Esophagus muscularis mucosa (tissue), 4 donors: ENCODE data around the gene CDC42EP2. TPM values are rescaled to one million over a fixed set of nuclear protein-coding genes. Genes with fewer than 3 reads are reported as not detected.
A peak's percentile ranks its signal among the peaks of the same experiment; 100 is the strongest.

Source experiments
- DNase-seq: peaks from one replicate; pipeline ENCODE4 v3.0.0-alpha.2; 2017; ENCODE audit errors: extremely low spot score
- H3K27ac ChIP-seq, 4 donors: fragments of 200-600 bp; sonication (generic); replicated peaks in 1 of 4; 1 replicate in 3 of 4; 2 replicates in 1 of 4; pipeline ENCODE4 v1.5.1; 2016 to 2019; ENCODE audit warnings: mild to moderate bottlenecking in 1 of 4
- H3K27me3 ChIP-seq, 4 donors: fragments of 200-600 bp; sonication (generic); one replicate each; pipeline versions ENCODE4 v1.5.1 to v1.6.0; 2016 to 2019
- H3K36me3 ChIP-seq, 4 donors: fragments of 200-600 bp; sonication (generic); one replicate each; pipeline ENCODE4 v1.5.1; 2016 to 2019
- H3K4me1 ChIP-seq, 4 donors: fragments of 200-600 bp; sonication (generic); one replicate each; pipeline ENCODE4 v1.5.1; 2016 to 2019
- H3K4me3 ChIP-seq, 4 donors: fragments of 200-600 bp; sonication (generic); 1 replicate in 2 of 4; 2 replicates in 2 of 4; pipeline ENCODE4 v1.5.1; 2016 to 2019; ENCODE audit warnings: mild to moderate bottlenecking in 4 of 4, moderate library complexity in 1 of 4
- H3K9me3 ChIP-seq, 4 donors: fragments of 200-600 bp; sonication (generic); 1 replicate in 3 of 4; 2 replicates in 1 of 4; pipeline ENCODE4 v1.5.1; 2016 to 2019
- EP300 ChIP-seq: sonication (generic); formaldehyde crosslinking; IDR thresholded peaks from one replicate; pipeline ENCODE4 v1.6.1; 2017; ENCODE audit warnings: antibody characterized with exemption
- POLR2A ChIP-seq: fragments of 450-650 bp; IDR thresholded peaks from one replicate; pipeline ENCODE4 v1.6.1; 2017; ENCODE audit warnings: antibody characterized with exemption, moderate library complexity, mild to moderate bottlenecking, low read depth
- POLR2AphosphoS5 ChIP-seq, 2 donors: sonication (generic); formaldehyde crosslinking; IDR thresholded peaks; one replicate each; pipeline ENCODE4 v1.6.1; 2017; ENCODE audit warnings: antibody characterized with exemption in 2 of 2
- WGBS: methylation state at CpG from one replicate; pipeline ENCODE4 v1.1.5; 2018; 5-methylcytosine and 5-hydroxymethylcytosine counted together
- intact Hi-C: fragments of 100-400 bp; cut with DNase I; formaldehyde crosslinking; loops from one replicate; pipeline ENCODE4 v1.15.1; 2023
- total RNA-seq, 4 donors: library from RNA; depleted of rRNA; stranded (reverse); fragments of >200 nt; gene quantifications; one replicate each; pipeline versions ENCODE4 v1.1.0 to v1.2.1, GENCODE V29; 2016
- TF ChIP-seq, protein P1 (sequence below), 3 experiments: fragments of 200-600 bp in 2 of 3; fragments of 450-650 bp in 1 of 3; sonication (generic) in 2 of 3; IDR thresholded peaks; one replicate each; pipeline ENCODE4 v1.5.1; 2017 to 2019; ENCODE audit warnings: antibody characterized with exemption in 3 of 3, mild to moderate bottlenecking in 2 of 3, moderate library complexity in 1 of 3

CDC42EP2 gene
- total RNA-seq, 4 donors from 2014 or later: 39.9 to 90.1 (median 54.4) TPM

DNA sequence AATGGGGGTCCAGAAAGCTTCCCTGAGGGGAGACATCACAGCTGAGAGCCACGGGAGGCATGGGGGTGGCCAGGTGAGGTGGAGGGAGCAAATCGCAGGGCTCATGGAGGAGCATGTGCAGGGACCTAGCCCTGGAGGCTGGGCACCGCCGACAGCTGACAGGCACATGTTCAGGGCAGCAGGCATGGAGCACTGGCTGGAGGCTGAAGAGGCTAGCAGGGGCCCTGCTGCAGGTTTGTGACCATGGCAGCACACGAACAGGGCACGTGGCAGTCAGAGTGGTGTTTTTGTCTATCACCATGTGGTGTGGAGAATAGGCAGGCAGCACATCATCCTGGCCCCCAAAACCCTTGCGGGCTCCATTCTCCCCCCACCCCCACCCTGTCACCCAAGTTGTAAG lies 10.1 kb upstream of the CDC42EP2 start:
- Histone ChIP-seq H3K4me1 (peaks cover 33 to 68% (median 63%) of the 10 kb centered on the region in 4 donors), H3K27me3 (no peaks in the 10 kb centered on the region), H3K36me3 (peaks cover 0 to 3% (median 0%) of the 10 kb centered on the region in 4 donors), H3K9me3 (no peaks in the 10 kb centered on the region), H3K27ac (peak overlapping the region; percentile 59 to 68 (median 65)), H3K4me3 (no peak overlapping the region)
- WGBS: 94% methylated on average over 7 of the region's 7 CpGs
- TF ChIP-seq, protein P1, sequence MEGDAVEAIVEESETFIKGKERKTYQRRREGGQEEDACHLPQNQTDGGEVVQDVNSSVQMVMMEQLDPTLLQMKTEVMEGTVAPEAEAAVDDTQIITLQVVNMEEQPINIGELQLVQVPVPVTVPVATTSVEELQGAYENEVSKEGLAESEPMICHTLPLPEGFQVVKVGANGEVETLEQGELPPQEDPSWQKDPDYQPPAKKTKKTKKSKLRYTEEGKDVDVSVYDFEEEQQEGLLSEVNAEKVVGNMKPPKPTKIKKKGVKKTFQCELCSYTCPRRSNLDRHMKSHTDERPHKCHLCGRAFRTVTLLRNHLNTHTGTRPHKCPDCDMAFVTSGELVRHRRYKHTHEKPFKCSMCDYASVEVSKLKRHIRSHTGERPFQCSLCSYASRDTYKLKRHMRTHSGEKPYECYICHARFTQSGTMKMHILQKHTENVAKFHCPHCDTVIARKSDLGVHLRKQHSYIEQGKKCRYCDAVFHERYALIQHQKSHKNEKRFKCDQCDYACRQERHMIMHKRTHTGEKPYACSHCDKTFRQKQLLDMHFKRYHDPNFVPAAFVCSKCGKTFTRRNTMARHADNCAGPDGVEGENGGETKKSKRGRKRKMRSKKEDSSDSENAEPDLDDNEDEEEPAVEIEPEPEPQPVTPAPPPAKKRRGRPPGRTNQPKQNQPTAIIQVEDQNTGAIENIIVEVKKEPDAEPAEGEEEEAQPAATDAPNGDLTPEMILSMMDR (IDR thresholded peaks at IDR 0.05): no peak
- TF ChIP-seq EP300 (no peak), POLR2AphosphoS5 (IDR thresholded peaks at IDR 0.05) (no peak), POLR2A (no peak)
- DNase-seq: no peak
- intact Hi-C loops: no loop called here

- Histone ChIP-seq H3K9me3 (no peaks in the 10 kb centered on the region), H3K4me1 (peaks cover 43 to 72% (median 67%) of the 10 kb centered on the region in 4 donors), H3K27me3 (no peaks in the 10 kb centered on the region), H3K36me3 (peaks cover 0 to 3% (median 0%) of the 10 kb centered on the region in 4 donors), H3K27ac (peak overlapping the region; percentile 59 to 68 (median 65)), H3K4me3 (no peak overlapping the region)
- no peak for TF ChIP-seq POLR2A
- TF ChIP-seq POLR2AphosphoS5 (IDR thresholded peaks at IDR 0.05): peak; percentile 33 to 64
- intact Hi-C loops: no loop called here
- DNase-seq: no peak
- 66% methylated on average over 17 of the region's 17 CpGs for WGBS
Measured at GRCh38 chr11:65305501-65306268, 9.0 kb upstream of the CDC42EP2 start.

- no peak for TF ChIP-seq EP300
- TF ChIP-seq POLR2AphosphoS5 (IDR thresholded peaks at IDR 0.05): no peak
- no peak for TF ChIP-seq POLR2A
- TF ChIP-seq, protein P1 (IDR thresholded peaks at IDR 0.05): no peak
- WGBS: 87% methylated on average over 6 of the region's 6 CpGs
- H3K9me3 ChIP-seq: no peaks in the 10 kb centered on the region
- no peak overlapping the region for H3K4me3 ChIP-seq
- intact Hi-C loops: no loop called here
- H3K36me3 ChIP-seq: peaks cover 0 to 3% (median 0%) of the 10 kb centered on the region in 4 donors
- DNase-seq: no peak
- H3K4me1 ChIP-seq: peaks cover 36 to 76% (median 69%) of the 10 kb centered on the region in 4 donors
- peak overlapping the region in 2 of 4 donors; percentile 22 to 51 for H3K27ac ChIP-seq
- H3K27me3 ChIP-seq: no peaks in the 10 kb centered on the region
Measured at GRCh38 chr11:65307298-65308229, 7.1 kb upstream of the CDC42EP2 start.

GRCh38 chr11:65308281-65308891 lies 6.3 kb upstream of the CDC42EP2 start:
- TF ChIP-seq POLR2A (no peak), EP300 (no peak), POLR2AphosphoS5 (IDR thresholded peaks at IDR 0.05) (no peak)
- TF ChIP-seq, protein P1 (IDR thresholded peaks at IDR 0.05): no peak

More at GRCh38 chr11:65308281-65308891, 6.3 kb upstream of the CDC42EP2 start:
- DNase-seq: no peak
- 44% methylated on average over 7 of the region's 7 CpGs for WGBS
- Histone ChIP-seq H3K4me3 (no peak overlapping the region), H3K9me3 (no peaks in the 10 kb centered on the region), H3K36me3 (peaks cover 0 to 3% (median 0%) of the 10 kb centered on the region in 4 donors), H3K27ac (peak overlapping the region; percentile 7 to 51 (median 31)), H3K27me3 (no peaks in the 10 kb centered on the region), H3K4me1 (peaks cover 38 to 81% (median 75%) of the 10 kb centered on the region in 4 donors)
- intact Hi-C loops: no loop called here
